ENCODE results near the gene SUPT20HL2.

The SUPT20HL2 gene

GRCh38 chrX:24306440-24306839, 7.4 kb downstream of the SUPT20HL2 start:
- H3K9me3 ChIP-seq (ENCODE audit: control insufficient read depth, insufficient read depth, low read length) = no peaks in the 10 kb centered on the region
- no peak overlapping the region for H3K4me3 ChIP-seq (ENCODE audit: low read depth, low read length)
- H3K27me3 ChIP-seq (ENCODE audit: control insufficient read depth, insufficient read depth, low read length) = no peaks in the 10 kb centered on the region
- peaks cover 5% of the 10 kb centered on the region for H3K4me1 ChIP-seq (ENCODE audit: control insufficient read depth, insufficient read depth, low read length)
- H3K36me3 ChIP-seq (ENCODE audit: control insufficient read depth, insufficient read depth, low read length) = no peaks in the 10 kb centered on the region
- H3K9ac ChIP-seq (ENCODE audit: low read depth, low read length) = no peak overlapping the region

GRCh38 chrX:24305905-24306304, 8.0 kb downstream of the SUPT20HL2 start:
- H3K4me3 ChIP-seq (ENCODE audit: low read depth, low read length) = no peak overlapping the region
- H3K9me3 ChIP-seq (ENCODE audit: control insufficient read depth, insufficient read depth, low read length) = no peaks in the 10 kb centered on the region
- H3K27me3 ChIP-seq (ENCODE audit: control insufficient read depth, insufficient read depth, low read length) = no peaks in the 10 kb centered on the region
- no peak overlapping the region for H3K9ac ChIP-seq (ENCODE audit: low read depth, low read length)
- no peaks in the 10 kb centered on the region for H3K36me3 ChIP-seq (ENCODE audit: control insufficient read depth, insufficient read depth, low read length)
- H3K4me1 ChIP-seq (ENCODE audit: control insufficient read depth, insufficient read depth, low read length) = peaks cover 5% of the 10 kb centered on the region

GRCh38 chrX:24301806-24302205, 12.1 kb downstream of the SUPT20HL2 start:
- no peaks in the 10 kb centered on the region for H3K9me3 ChIP-seq (ENCODE audit: control insufficient read depth, insufficient read depth, low read length)
- H3K27me3 ChIP-seq (ENCODE audit: control insufficient read depth, insufficient read depth, low read length) = no peaks in the 10 kb centered on the region
- no peak overlapping the region for H3K4me3 ChIP-seq (ENCODE audit: low read depth, low read length)
- no peak overlapping the region for H3K9ac ChIP-seq (ENCODE audit: low read depth, low read length)
- H3K36me3 ChIP-seq (ENCODE audit: control insufficient read depth, insufficient read depth, low read length) = no peaks in the 10 kb centered on the region
- H3K4me1 ChIP-seq (ENCODE audit: control insufficient read depth, insufficient read depth, low read length) = peaks cover 7% of the 10 kb centered on the region

- no peaks in the 10 kb centered on the region for H3K9me3 ChIP-seq (ENCODE audit: control insufficient read depth, insufficient read depth, low read length)
- H3K4me1 ChIP-seq (ENCODE audit: control insufficient read depth, insufficient read depth, low read length) = peaks cover 7% of the 10 kb centered on the region
- H3K36me3 ChIP-seq (ENCODE audit: control insufficient read depth, insufficient read depth, low read length) = no peaks in the 10 kb centered on the region
- H3K9ac ChIP-seq (ENCODE audit: low read depth, low read length) = no peak overlapping the region
- no peaks in the 10 kb centered on the region for H3K27me3 ChIP-seq (ENCODE audit: control insufficient read depth, insufficient read depth, low read length)
- no peak overlapping the region for H3K4me3 ChIP-seq (ENCODE audit: low read depth, low read length)
Measured at GRCh38 chrX:24301060-24301459, 12.8 kb downstream of the SUPT20HL2 start.

GRCh38 chrX:24298191-24298590, 15.7 kb downstream of the SUPT20HL2 start:
- no peaks in the 10 kb centered on the region for H3K9me3 ChIP-seq (ENCODE audit: control insufficient read depth, insufficient read depth, low read length)
- H3K27me3 ChIP-seq (ENCODE audit: control insufficient read depth, insufficient read depth, low read length) = no peaks in the 10 kb centered on the region
- H3K9ac ChIP-seq (ENCODE audit: low read depth, low read length) = peak overlapping the region; percentile 32

GRCh38 chrX:24294619-24295018, 19.2 kb downstream of the SUPT20HL2 start:
- H3K27me3 ChIP-seq (ENCODE audit: control insufficient read depth, insufficient read depth, low read length) = no peaks in the 10 kb centered on the region
- no peak overlapping the region for H3K9ac ChIP-seq (ENCODE audit: low read depth, low read length)
- peaks cover 10% of the 10 kb centered on the region for H3K4me1 ChIP-seq (ENCODE audit: control insufficient read depth, insufficient read depth, low read length)
- no peaks in the 10 kb centered on the region for H3K36me3 ChIP-seq (ENCODE audit: control insufficient read depth, insufficient read depth, low read length)
- H3K4me3 ChIP-seq (ENCODE audit: low read depth, low read length) = peak overlapping the region; percentile 11
- no peaks in the 10 kb centered on the region for H3K9me3 ChIP-seq (ENCODE audit: control insufficient read depth, insufficient read depth, low read length)

More at GRCh38 chrX:24298191-24298590, 15.7 kb downstream of the SUPT20HL2 start:
- H3K4me3 ChIP-seq (ENCODE audit: low read depth, low read length) = no peak overlapping the region
- no peaks in the 10 kb centered on the region for H3K36me3 ChIP-seq (ENCODE audit: control insufficient read depth, insufficient read depth, low read length)
- H3K4me1 ChIP-seq (ENCODE audit: control insufficient read depth, insufficient read depth, low read length) = peaks cover 10% of the 10 kb centered on the region

GRCh38 chrX:24293412-24293811, 20.5 kb downstream of the SUPT20HL2 start:
- Histone ChIP-seq H3K27me3 (ENCODE audit: control insufficient read depth, insufficient read depth, low read length) (no peaks in the 10 kb centered on the region), H3K36me3 (ENCODE audit: control insufficient read depth, insufficient read depth, low read length) (no peaks in the 10 kb centered on the region), H3K4me3 (ENCODE audit: low read depth, low read length) (no peak overlapping the region), H3K4me1 (ENCODE audit: control insufficient read depth, insufficient read depth, low read length) (peaks cover 9% of the 10 kb centered on the region), H3K9ac (ENCODE audit: low read depth, low read length) (no peak overlapping the region), H3K9me3 (ENCODE audit: control insufficient read depth, insufficient read depth, low read length) (no peaks in the 10 kb centered on the region)

- no peaks in the 10 kb centered on the region for H3K27me3 ChIP-seq (ENCODE audit: control insufficient read depth, insufficient read depth, low read length)
- H3K4me1 ChIP-seq (ENCODE audit: control insufficient read depth, insufficient read depth, low read length) = peaks cover 3% of the 10 kb centered on the region
- H3K9me3 ChIP-seq (ENCODE audit: control insufficient read depth, insufficient read depth, low read length) = no peaks in the 10 kb centered on the region
- no peaks in the 10 kb centered on the region for H3K36me3 ChIP-seq (ENCODE audit: control insufficient read depth, insufficient read depth, low read length)
- H3K9ac ChIP-seq (ENCODE audit: low read depth, low read length) = no peak overlapping the region
- no peak overlapping the region for H3K4me3 ChIP-seq (ENCODE audit: low read depth, low read length)
Measured at GRCh38 chrX:24292353-24292752, 21.5 kb downstream of the SUPT20HL2 start.

- Histone ChIP-seq H3K4me3 (ENCODE audit: low read depth, low read length) (no peak overlapping the region), H3K9me3 (ENCODE audit: control insufficient read depth, insufficient read depth, low read length) (no peaks in the 10 kb centered on the region), H3K27me3 (ENCODE audit: control insufficient read depth, insufficient read depth, low read length) (no peaks in the 10 kb centered on the region), H3K4me1 (ENCODE audit: control insufficient read depth, insufficient read depth, low read length) (peaks cover 12% of the 10 kb centered on the region), H3K36me3 (ENCODE audit: control insufficient read depth, insufficient read depth, low read length) (no peaks in the 10 kb centered on the region), H3K9ac (ENCODE audit: low read depth, low read length) (no peak overlapping the region)
Measured at GRCh38 chrX:24285082-24285481, 28.8 kb downstream of the SUPT20HL2 start.

GRCh38 chrX:24283127-24283794, 30.6 kb downstream of the SUPT20HL2 start:
- H3K9me3 ChIP-seq (ENCODE audit: control insufficient read depth, insufficient read depth, low read length) = no peaks in the 10 kb centered on the region
- H3K4me1 ChIP-seq (ENCODE audit: control insufficient read depth, insufficient read depth, low read length) = peaks cover 12% of the 10 kb centered on the region
- H3K9ac ChIP-seq (ENCODE audit: low read depth, low read length) = no peak overlapping the region
- no peak overlapping the region for H3K4me3 ChIP-seq (ENCODE audit: low read depth, low read length)
- H3K27me3 ChIP-seq (ENCODE audit: control insufficient read depth, insufficient read depth, low read length) = no peaks in the 10 kb centered on the region
- H3K36me3 ChIP-seq (ENCODE audit: control insufficient read depth, insufficient read depth, low read length) = no peaks in the 10 kb centered on the region

GRCh38 chrX:24282381-24283126, 31.3 kb downstream of the SUPT20HL2 start:
- Histone ChIP-seq H3K27me3 (ENCODE audit: control insufficient read depth, insufficient read depth, low read length) (no peaks in the 10 kb centered on the region), H3K9me3 (ENCODE audit: control insufficient read depth, insufficient read depth, low read length) (no peaks in the 10 kb centered on the region), H3K4me1 (ENCODE audit: control insufficient read depth, insufficient read depth, low read length) (peaks cover 12% of the 10 kb centered on the region), H3K9ac (ENCODE audit: low read depth, low read length) (no peak overlapping the region), H3K36me3 (ENCODE audit: control insufficient read depth, insufficient read depth, low read length) (no peaks in the 10 kb centered on the region), H3K4me3 (ENCODE audit: low read depth, low read length) (no peak overlapping the region)

GRCh38 chrX:24277405-24277804, 36.5 kb downstream of the SUPT20HL2 start:
- Histone ChIP-seq H3K9ac (ENCODE audit: low read depth, low read length) (no peak overlapping the region), H3K9me3 (ENCODE audit: control insufficient read depth, insufficient read depth, low read length) (no peaks in the 10 kb centered on the region), H3K4me1 (ENCODE audit: control insufficient read depth, insufficient read depth, low read length) (peaks cover 3% of the 10 kb centered on the region), H3K27me3 (ENCODE audit: control insufficient read depth, insufficient read depth, low read length) (no peaks in the 10 kb centered on the region), H3K4me3 (ENCODE audit: low read depth, low read length) (no peak overlapping the region), H3K36me3 (ENCODE audit: control insufficient read depth, insufficient read depth, low read length) (no peaks in the 10 kb centered on the region)

All from iPS-15b (cell line).